WTC11 (cell line): ENCODE results near the gene TFDP1. TPM values are rescaled to one million over a fixed set of nuclear protein-coding genes. Genes with fewer than 3 reads are reported as not detected.

Source experiments
- ATAC-seq: fragments of 200-7000 bp; cut with Tn5 transposase; 2 replicates; pipeline ENCODE4 v1.10.0; 2021; ENCODE audit warnings: mild to moderate bottlenecking, moderate library complexity
- CTCF ChIA-PET: fragments of 300-600 bp; sonication (Branson Sonifier 250); formaldehyde crosslinking; loops from one replicate; lab custom pipeline; 2021; ENCODE audit warnings: antibody characterized with exemption; lab: Charles Lee
- POLR2A ChIA-PET: fragments of 350-600 bp; sonication (Branson Sonifier 250); formaldehyde crosslinking; loops from one replicate; lab custom pipeline; 2021; ENCODE audit warnings: antibody characterized with exemption; lab: Charles Lee
- DNase-seq: peaks from one replicate; pipeline ENCODE4 v3.0.0; 2021; ENCODE audit warnings: low spot score
- H3K27ac Mint-ChIP-seq: 2 replicates; pipeline ENCODE4 v1.8.0; 2021; ENCODE audit warnings: mixed read lengths
- H3K27me3 Mint-ChIP-seq: 2 replicates; pipeline ENCODE4 v1.8.0; 2021; ENCODE audit warnings: low read depth, mild to moderate bottlenecking, moderate library complexity, mixed read lengths
- H3K36me3 Mint-ChIP-seq: 2 replicates; pipeline ENCODE4 v1.8.0; 2021; ENCODE audit warnings: mixed read lengths
- H3K4me1 Mint-ChIP-seq: 2 replicates; pipeline ENCODE4 v1.8.0; 2022; ENCODE audit warnings: mixed read lengths
- H3K4me3 Mint-ChIP-seq: 2 replicates; pipeline ENCODE4 v1.8.0; 2021; ENCODE audit warnings: mild to moderate bottlenecking, moderate library complexity, mixed read lengths
- H3K9me3 Mint-ChIP-seq: 2 replicates; pipeline ENCODE4 v1.8.0; 2021; ENCODE audit warnings: mixed read lengths
- CBFB ChIP-seq: sonication (generic); formaldehyde crosslinking; IDR thresholded peaks from 2 replicates; pipeline ENCODE4 v1.8.1; 2022; ENCODE audit warnings: mild to moderate bottlenecking, low read depth, missing genetic modification reagents
- CREB1 ChIP-seq: sonication (generic); formaldehyde crosslinking; IDR thresholded peaks from 2 replicates; pipeline ENCODE4 v1.8.0; 2023; ENCODE audit warnings: mild to moderate bottlenecking, missing genetic modification reagents
- EMX1 ChIP-seq: fragments of 250-450 bp; sonication (Bioruptor Pico); IDR thresholded peaks from 2 replicates; pipeline ENCODE4 v1.8.0; 2021; ENCODE audit warnings: mild to moderate bottlenecking
- FOXK1 ChIP-seq: sonication (generic); formaldehyde crosslinking; IDR thresholded peaks from 2 replicates; pipeline ENCODE4 v1.8.0; 2022; ENCODE audit warnings: mild to moderate bottlenecking, moderate library complexity, missing genetic modification reagents
- IRF2 ChIP-seq: sonication (generic); formaldehyde crosslinking; IDR thresholded peaks from 2 replicates; pipeline ENCODE4 v1.8.0; 2022; ENCODE audit warnings: low read depth, missing genetic modification reagents, borderline replicate concordance
- JUN ChIP-seq: sonication (generic); formaldehyde crosslinking; IDR thresholded peaks from 2 replicates; pipeline ENCODE4 v1.8.0; 2023; ENCODE audit warnings: mild to moderate bottlenecking, missing genetic modification reagents
- MXD4 ChIP-seq: fragments of 250-450 bp; sonication (Bioruptor Pico); IDR thresholded peaks from 2 replicates; pipeline ENCODE4 v1.8.0; 2021; ENCODE audit warnings: mild to moderate bottlenecking, moderate library complexity, borderline replicate concordance
- NR1H2 ChIP-seq: sonication (generic); formaldehyde crosslinking; IDR thresholded peaks from 2 replicates; pipeline ENCODE4 v1.9.0; 2021; ENCODE audit warnings: mild to moderate bottlenecking, moderate library complexity, missing genetic modification reagents
- SOX15 ChIP-seq: fragments of 250-450 bp; sonication (Bioruptor Pico); IDR thresholded peaks from 2 replicates; pipeline ENCODE4 v1.9.0; 2021; ENCODE audit warnings: mild to moderate bottlenecking
- TP53 ChIP-seq: sonication (generic); formaldehyde crosslinking; IDR thresholded peaks from 2 replicates; pipeline ENCODE4 v1.8.1; 2023; ENCODE audit warnings: mild to moderate bottlenecking, missing genetic modification reagents
- ZNF138 ChIP-seq: sonication (generic); formaldehyde crosslinking; conservative IDR thresholded peaks from 2 replicates; pipeline ENCODE4 v1.8.1; 2022; ENCODE audit warnings: mild to moderate bottlenecking, moderate library complexity, missing genetic modification reagents
- total RNA-seq: library from RNA; stranded (reverse); gene quantifications from 3 replicates; pipeline ENCODE4 v1.2.3, GENCODE V29; 2021
- TF ChIP-seq, protein P1 (sequence below): sonication (generic); formaldehyde crosslinking; IDR thresholded peaks from 2 replicates; pipeline ENCODE4 v1.8.0; 2023; ENCODE audit warnings: mild to moderate bottlenecking, missing genetic modification reagents
- TF ChIP-seq, protein P2 (sequence below): sonication (generic); formaldehyde crosslinking; IDR thresholded peaks from 2 replicates; pipeline ENCODE4 v1.8.1; 2022; ENCODE audit warnings: mild to moderate bottlenecking, missing genetic modification reagents, moderate library complexity, borderline replicate concordance
- TF ChIP-seq, protein P3 (sequence below): fragments of 250-450 bp; sonication (Bioruptor Pico); IDR thresholded peaks from 2 replicates; pipeline ENCODE4 v1.9.0; 2021; ENCODE audit warnings: mild to moderate bottlenecking
- TF ChIP-seq, protein P4 (sequence below): fragments of 250-450 bp; sonication (Bioruptor Pico); IDR thresholded peaks from 2 replicates; pipeline ENCODE4 v2.1.2; 2022; ENCODE audit warnings: mild to moderate bottlenecking, moderate library complexity
- TF ChIP-seq, protein P5 (sequence below): sonication (generic); formaldehyde crosslinking; IDR thresholded peaks from 2 replicates; pipeline ENCODE4 v1.8.0; 2022; ENCODE audit warnings: mild to moderate bottlenecking, missing genetic modification reagents
- TF ChIP-seq, protein P6 (sequence below): sonication (generic); formaldehyde crosslinking; IDR thresholded peaks from 2 replicates; pipeline ENCODE4 v1.8.0; 2023; ENCODE audit warnings: missing genetic modification reagents, mild to moderate bottlenecking, borderline replicate concordance
- TF ChIP-seq, protein P7 (sequence below): sonication (generic); formaldehyde crosslinking; conservative IDR thresholded peaks from 2 replicates; pipeline ENCODE4 v1.8.1; 2022; ENCODE audit warnings: mild to moderate bottlenecking, missing genetic modification reagents
- TF ChIP-seq, protein P8 (sequence below): sonication (generic); formaldehyde crosslinking; IDR thresholded peaks from 2 replicates; pipeline ENCODE4 v1.8.1; 2023; ENCODE audit warnings: mild to moderate bottlenecking, missing genetic modification reagents

The TFDP1 gene
- total RNA-seq, 1 experiment from 2014 or later: 61.2 TPM

DNA sequence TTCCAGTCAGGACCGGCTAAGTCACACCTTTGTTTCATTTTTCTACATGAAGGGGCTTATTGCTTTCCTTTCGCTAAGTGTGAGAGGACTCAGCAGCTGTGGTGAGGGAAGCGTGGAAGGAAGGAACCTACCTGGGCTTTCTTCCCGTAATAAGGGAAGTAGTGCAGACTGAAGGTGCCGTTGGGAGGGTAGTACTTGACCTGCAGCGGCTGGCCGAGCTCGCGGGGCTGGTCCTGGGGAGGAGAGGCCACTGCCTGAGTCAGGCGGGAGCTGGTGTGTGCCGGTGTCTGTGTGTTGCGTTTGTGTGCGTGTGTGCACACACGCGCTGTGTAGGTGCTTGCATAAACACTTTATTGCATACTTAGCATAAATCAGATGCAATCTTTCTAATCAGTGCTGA is 65.7 kb downstream of the TFDP1 start:
- no peaks in the 10 kb centered on the region; the same call in 1 of the 2 replicates for H3K4me1 Mint-ChIP-seq
- no peak overlapping the region for H3K4me3 Mint-ChIP-seq
- H3K27ac Mint-ChIP-seq: no peak overlapping the region
- H3K27me3 Mint-ChIP-seq: no peaks in the 10 kb centered on the region
- no peaks in the 10 kb centered on the region for H3K9me3 Mint-ChIP-seq
- TF ChIP-seq, protein P1, sequence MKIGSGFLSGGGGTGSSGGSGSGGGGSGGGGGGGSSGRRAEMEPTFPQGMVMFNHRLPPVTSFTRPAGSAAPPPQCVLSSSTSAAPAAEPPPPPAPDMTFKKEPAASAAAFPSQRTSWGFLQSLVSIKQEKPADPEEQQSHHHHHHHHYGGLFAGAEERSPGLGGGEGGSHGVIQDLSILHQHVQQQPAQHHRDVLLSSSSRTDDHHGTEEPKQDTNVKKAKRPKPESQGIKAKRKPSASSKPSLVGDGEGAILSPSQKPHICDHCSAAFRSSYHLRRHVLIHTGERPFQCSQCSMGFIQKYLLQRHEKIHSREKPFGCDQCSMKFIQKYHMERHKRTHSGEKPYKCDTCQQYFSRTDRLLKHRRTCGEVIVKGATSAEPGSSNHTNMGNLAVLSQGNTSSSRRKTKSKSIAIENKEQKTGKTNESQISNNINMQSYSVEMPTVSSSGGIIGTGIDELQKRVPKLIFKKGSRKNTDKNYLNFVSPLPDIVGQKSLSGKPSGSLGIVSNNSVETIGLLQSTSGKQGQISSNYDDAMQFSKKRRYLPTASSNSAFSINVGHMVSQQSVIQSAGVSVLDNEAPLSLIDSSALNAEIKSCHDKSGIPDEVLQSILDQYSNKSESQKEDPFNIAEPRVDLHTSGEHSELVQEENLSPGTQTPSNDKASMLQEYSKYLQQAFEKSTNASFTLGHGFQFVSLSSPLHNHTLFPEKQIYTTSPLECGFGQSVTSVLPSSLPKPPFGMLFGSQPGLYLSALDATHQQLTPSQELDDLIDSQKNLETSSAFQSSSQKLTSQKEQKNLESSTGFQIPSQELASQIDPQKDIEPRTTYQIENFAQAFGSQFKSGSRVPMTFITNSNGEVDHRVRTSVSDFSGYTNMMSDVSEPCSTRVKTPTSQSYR (CRISPR knock-in tag): no peak
- TF ChIP-seq, protein P2, sequence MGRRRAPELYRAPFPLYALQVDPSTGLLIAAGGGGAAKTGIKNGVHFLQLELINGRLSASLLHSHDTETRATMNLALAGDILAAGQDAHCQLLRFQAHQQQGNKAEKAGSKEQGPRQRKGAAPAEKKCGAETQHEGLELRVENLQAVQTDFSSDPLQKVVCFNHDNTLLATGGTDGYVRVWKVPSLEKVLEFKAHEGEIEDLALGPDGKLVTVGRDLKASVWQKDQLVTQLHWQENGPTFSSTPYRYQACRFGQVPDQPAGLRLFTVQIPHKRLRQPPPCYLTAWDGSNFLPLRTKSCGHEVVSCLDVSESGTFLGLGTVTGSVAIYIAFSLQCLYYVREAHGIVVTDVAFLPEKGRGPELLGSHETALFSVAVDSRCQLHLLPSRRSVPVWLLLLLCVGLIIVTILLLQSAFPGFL: no peak
- TF ChIP-seq, protein P3, sequence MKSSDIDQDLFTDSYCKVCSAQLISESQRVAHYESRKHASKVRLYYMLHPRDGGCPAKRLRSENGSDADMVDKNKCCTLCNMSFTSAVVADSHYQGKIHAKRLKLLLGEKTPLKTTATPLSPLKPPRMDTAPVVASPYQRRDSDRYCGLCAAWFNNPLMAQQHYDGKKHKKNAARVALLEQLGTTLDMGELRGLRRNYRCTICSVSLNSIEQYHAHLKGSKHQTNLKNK (CRISPR knock-in tag): no peak
- TF ChIP-seq JUN (CRISPR knock-in tag) (no peak), SOX15 (CRISPR knock-in tag) (no peak), FOXK1 (CRISPR knock-in tag) (no peak), NR1H2 (CRISPR knock-in tag) (no peak), IRF2 (no peak), CBFB (CRISPR knock-in tag) (no peak), ZNF138 (no peak), MXD4 (CRISPR knock-in tag) (no peak), CREB1 (CRISPR knock-in tag) (no peak), TP53 (CRISPR knock-in tag) (no peak), EMX1 (CRISPR knock-in tag) (no peak)
- TF ChIP-seq, protein P4, sequence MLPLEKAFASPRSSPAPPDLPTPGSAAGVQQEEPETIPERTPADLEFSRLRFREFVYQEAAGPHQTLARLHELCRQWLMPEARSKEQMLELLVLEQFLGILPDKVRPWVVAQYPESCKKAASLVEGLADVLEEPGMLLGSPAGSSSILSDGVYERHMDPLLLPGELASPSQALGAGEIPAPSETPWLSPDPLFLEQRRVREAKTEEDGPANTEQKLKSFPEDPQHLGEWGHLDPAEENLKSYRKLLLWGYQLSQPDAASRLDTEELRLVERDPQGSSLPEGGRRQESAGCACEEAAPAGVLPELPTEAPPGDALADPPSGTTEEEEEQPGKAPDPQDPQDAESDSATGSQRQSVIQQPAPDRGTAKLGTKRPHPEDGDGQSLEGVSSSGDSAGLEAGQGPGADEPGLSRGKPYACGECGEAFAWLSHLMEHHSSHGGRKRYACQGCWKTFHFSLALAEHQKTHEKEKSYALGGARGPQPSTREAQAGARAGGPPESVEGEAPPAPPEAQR: no peak
- TF ChIP-seq, protein P5, sequence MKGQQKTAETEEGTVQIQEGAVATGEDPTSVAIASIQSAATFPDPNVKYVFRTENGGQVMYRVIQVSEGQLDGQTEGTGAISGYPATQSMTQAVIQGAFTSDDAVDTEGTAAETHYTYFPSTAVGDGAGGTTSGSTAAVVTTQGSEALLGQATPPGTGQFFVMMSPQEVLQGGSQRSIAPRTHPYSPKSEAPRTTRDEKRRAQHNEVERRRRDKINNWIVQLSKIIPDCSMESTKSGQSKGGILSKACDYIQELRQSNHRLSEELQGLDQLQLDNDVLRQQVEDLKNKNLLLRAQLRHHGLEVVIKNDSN: no peak
- TF ChIP-seq, protein P6, sequence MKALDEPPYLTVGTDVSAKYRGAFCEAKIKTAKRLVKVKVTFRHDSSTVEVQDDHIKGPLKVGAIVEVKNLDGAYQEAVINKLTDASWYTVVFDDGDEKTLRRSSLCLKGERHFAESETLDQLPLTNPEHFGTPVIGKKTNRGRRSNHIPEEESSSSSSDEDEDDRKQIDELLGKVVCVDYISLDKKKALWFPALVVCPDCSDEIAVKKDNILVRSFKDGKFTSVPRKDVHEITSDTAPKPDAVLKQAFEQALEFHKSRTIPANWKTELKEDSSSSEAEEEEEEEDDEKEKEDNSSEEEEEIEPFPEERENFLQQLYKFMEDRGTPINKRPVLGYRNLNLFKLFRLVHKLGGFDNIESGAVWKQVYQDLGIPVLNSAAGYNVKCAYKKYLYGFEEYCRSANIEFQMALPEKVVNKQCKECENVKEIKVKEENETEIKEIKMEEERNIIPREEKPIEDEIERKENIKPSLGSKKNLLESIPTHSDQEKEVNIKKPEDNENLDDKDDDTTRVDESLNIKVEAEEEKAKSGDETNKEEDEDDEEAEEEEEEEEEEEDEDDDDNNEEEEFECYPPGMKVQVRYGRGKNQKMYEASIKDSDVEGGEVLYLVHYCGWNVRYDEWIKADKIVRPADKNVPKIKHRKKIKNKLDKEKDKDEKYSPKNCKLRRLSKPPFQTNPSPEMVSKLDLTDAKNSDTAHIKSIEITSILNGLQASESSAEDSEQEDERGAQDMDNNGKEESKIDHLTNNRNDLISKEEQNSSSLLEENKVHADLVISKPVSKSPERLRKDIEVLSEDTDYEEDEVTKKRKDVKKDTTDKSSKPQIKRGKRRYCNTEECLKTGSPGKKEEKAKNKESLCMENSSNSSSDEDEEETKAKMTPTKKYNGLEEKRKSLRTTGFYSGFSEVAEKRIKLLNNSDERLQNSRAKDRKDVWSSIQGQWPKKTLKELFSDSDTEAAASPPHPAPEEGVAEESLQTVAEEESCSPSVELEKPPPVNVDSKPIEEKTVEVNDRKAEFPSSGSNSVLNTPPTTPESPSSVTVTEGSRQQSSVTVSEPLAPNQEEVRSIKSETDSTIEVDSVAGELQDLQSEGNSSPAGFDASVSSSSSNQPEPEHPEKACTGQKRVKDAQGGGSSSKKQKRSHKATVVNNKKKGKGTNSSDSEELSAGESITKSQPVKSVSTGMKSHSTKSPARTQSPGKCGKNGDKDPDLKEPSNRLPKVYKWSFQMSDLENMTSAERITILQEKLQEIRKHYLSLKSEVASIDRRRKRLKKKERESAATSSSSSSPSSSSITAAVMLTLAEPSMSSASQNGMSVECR (CRISPR knock-in tag): no peak
- TF ChIP-seq, protein P7, sequence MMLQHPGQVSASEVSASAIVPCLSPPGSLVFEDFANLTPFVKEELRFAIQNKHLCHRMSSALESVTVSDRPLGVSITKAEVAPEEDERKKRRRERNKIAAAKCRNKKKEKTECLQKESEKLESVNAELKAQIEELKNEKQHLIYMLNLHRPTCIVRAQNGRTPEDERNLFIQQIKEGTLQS (CRISPR knock-in tag): no peak
- TF ChIP-seq, protein P8, sequence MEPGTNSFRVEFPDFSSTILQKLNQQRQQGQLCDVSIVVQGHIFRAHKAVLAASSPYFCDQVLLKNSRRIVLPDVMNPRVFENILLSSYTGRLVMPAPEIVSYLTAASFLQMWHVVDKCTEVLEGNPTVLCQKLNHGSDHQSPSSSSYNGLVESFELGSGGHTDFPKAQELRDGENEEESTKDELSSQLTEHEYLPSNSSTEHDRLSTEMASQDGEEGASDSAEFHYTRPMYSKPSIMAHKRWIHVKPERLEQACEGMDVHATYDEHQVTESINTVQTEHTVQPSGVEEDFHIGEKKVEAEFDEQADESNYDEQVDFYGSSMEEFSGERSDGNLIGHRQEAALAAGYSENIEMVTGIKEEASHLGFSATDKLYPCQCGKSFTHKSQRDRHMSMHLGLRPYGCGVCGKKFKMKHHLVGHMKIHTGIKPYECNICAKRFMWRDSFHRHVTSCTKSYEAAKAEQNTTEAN (CRISPR knock-in tag): no peak
- POLR2A ChIA-PET: no interaction called here
- DNase-seq: peak; percentile 10
- CTCF ChIA-PET: interaction anchor here (0.8 to 1.0 kb wide), 3 partner anchors 33 to 241 kb away, joined by 3 to 5 read pairs (median 5); no protein-coding TSS in a partner anchor
- ATAC-seq: no peak
- H3K36me3 Mint-ChIP-seq: no peaks in the 10 kb centered on the region
